Right atrium auricular region (tissue), 2 donors: ENCODE results near the gene SLC23A2. TPM values are rescaled to one million over a fixed set of nuclear protein-coding genes. Genes with fewer than 3 reads are reported as not detected.
A peak's percentile ranks its signal among the peaks of the same experiment; 100 is the strongest.

Experiments
- DNase-seq: peaks from one replicate; pipeline ENCODE4 v3.0.0-alpha.2; 2019; ENCODE audit warnings: low spot score
- H3K27ac ChIP-seq, 2 donors: fragments of 200-600 bp; sonication (generic); 1 replicate in 1 of 2; 2 replicates in 1 of 2; pipeline ENCODE4 v1.5.1; 2016 to 2019
- H3K27me3 ChIP-seq, 2 donors: fragments of 200-600 bp; sonication (generic); one replicate each; pipeline versions ENCODE4 v1.5.1 to v1.6.0; 2017 to 2019
- H3K36me3 ChIP-seq: fragments of 200-600 bp; sonication (generic); one replicate; pipeline ENCODE4 v1.5.1; 2016
- H3K4me1 ChIP-seq, 2 donors: fragments of 200-600 bp; sonication (generic); one replicate each; pipeline versions ENCODE4 v1.5.1 to v1.6.0; 2017 to 2019
- H3K4me3 ChIP-seq, 2 donors: fragments of 200-600 bp; sonication (generic); 1 replicate in 1 of 2; 2 replicates in 1 of 2; pipeline ENCODE4 v1.5.1; 2017 to 2019; ENCODE audit warnings: mild to moderate bottlenecking in 1 of 2, moderate library complexity in 1 of 2
- H3K9me3 ChIP-seq, 2 donors: fragments of 200-600 bp; sonication (generic); one replicate each; pipeline ENCODE4 v1.5.1; 2019
- total RNA-seq, 2 donors: library from RNA; depleted of rRNA; stranded (reverse); fragments of >200 nt; gene quantifications; one replicate each; pipeline ENCODE4 v1.1.0, GENCODE V29; 2016
- TF ChIP-seq, protein P1 (sequence below), 2 donors: fragments of 200-600 bp; sonication (generic); IDR thresholded peaks; one replicate each; pipeline ENCODE4 v1.5.1; 2019; ENCODE audit warnings: antibody characterized with exemption in 2 of 2

The SLC23A2 gene
- total RNA-seq, 2 donors from 2014 or later: 9.8 to 10.8 TPM

DNA sequence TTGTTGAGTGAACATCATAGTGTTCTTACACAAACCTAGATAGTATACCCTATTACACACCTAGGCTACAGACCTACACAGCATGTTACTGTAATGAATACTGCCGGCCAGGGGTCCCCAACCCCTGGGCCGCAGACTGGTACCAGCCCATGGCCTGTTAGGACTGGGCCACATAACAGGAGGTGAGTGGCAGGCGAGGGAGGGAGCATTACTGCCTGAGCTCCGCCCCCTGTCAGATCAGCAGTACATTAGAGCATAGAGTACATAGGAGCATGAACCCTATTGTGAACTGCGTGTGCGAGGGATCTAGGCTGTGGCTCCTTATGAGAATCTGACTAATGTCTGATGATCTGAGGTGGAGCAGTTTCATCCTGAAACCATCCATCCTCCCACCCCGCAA lies 153.3 kb downstream of the SLC23A2 start:
- no peaks in the 10 kb centered on the region for H3K9me3 ChIP-seq
- no peaks in the 10 kb centered on the region for H3K36me3 ChIP-seq
- H3K4me1 ChIP-seq: no peaks in the 10 kb centered on the region
- TF ChIP-seq, protein P1, sequence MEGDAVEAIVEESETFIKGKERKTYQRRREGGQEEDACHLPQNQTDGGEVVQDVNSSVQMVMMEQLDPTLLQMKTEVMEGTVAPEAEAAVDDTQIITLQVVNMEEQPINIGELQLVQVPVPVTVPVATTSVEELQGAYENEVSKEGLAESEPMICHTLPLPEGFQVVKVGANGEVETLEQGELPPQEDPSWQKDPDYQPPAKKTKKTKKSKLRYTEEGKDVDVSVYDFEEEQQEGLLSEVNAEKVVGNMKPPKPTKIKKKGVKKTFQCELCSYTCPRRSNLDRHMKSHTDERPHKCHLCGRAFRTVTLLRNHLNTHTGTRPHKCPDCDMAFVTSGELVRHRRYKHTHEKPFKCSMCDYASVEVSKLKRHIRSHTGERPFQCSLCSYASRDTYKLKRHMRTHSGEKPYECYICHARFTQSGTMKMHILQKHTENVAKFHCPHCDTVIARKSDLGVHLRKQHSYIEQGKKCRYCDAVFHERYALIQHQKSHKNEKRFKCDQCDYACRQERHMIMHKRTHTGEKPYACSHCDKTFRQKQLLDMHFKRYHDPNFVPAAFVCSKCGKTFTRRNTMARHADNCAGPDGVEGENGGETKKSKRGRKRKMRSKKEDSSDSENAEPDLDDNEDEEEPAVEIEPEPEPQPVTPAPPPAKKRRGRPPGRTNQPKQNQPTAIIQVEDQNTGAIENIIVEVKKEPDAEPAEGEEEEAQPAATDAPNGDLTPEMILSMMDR (IDR thresholded peaks at IDR 0.05): no peak
- peak; percentile 51 for DNase-seq
- no peak overlapping the region for H3K27ac ChIP-seq
- H3K27me3 ChIP-seq: no peaks in the 10 kb centered on the region
- H3K4me3 ChIP-seq: no peak overlapping the region

GRCh38 chr20:4846821-4847220 lies 154.5 kb downstream of the SLC23A2 start:
- Histone ChIP-seq H3K36me3 (no peaks in the 10 kb centered on the region), H3K4me1 (no peaks in the 10 kb centered on the region), H3K27ac (no peak overlapping the region), H3K4me3 (no peak overlapping the region), H3K9me3 (no peaks in the 10 kb centered on the region), H3K27me3 (no peaks in the 10 kb centered on the region)
- TF ChIP-seq, protein P1 (IDR thresholded peaks at IDR 0.05): no peak
- DNase-seq: no peak

- no peaks in the 10 kb centered on the region for H3K9me3 ChIP-seq
- no peak for DNase-seq
- H3K27ac ChIP-seq: no peak overlapping the region
- H3K36me3 ChIP-seq: no peaks in the 10 kb centered on the region
- H3K4me3 ChIP-seq: no peak overlapping the region
- no peaks in the 10 kb centered on the region for H3K27me3 ChIP-seq
- TF ChIP-seq, protein P1 (IDR thresholded peaks at IDR 0.05): no peak
- H3K4me1 ChIP-seq: no peaks in the 10 kb centered on the region
Observed at GRCh38 chr20:4844751-4845465, 156.4 kb downstream of the SLC23A2 start.

- H3K27ac ChIP-seq: no peak overlapping the region
- peak; percentile 52 for DNase-seq
- H3K9me3 ChIP-seq: no peaks in the 10 kb centered on the region
- H3K27me3 ChIP-seq: no peaks in the 10 kb centered on the region
- H3K36me3 ChIP-seq: no peaks in the 10 kb centered on the region
- H3K4me3 ChIP-seq: no peak overlapping the region
- H3K4me1 ChIP-seq: no peaks in the 10 kb centered on the region
- TF ChIP-seq, protein P1 (IDR thresholded peaks at IDR 0.05): no peak
Observed at GRCh38 chr20:4844325-4844724, 157.0 kb downstream of the SLC23A2 start.

- no peaks in the 10 kb centered on the region for H3K36me3 ChIP-seq
- no peak for DNase-seq
- H3K4me3 ChIP-seq: no peak overlapping the region
- H3K27me3 ChIP-seq: no peaks in the 10 kb centered on the region
- no peak overlapping the region for H3K27ac ChIP-seq
- H3K4me1 ChIP-seq: no peaks in the 10 kb centered on the region
- TF ChIP-seq, protein P1 (IDR thresholded peaks at IDR 0.05): no peak
- H3K9me3 ChIP-seq: no peaks in the 10 kb centered on the region
Observed at GRCh38 chr20:4840801-4841200, 160.5 kb downstream of the SLC23A2 start.

DNA sequence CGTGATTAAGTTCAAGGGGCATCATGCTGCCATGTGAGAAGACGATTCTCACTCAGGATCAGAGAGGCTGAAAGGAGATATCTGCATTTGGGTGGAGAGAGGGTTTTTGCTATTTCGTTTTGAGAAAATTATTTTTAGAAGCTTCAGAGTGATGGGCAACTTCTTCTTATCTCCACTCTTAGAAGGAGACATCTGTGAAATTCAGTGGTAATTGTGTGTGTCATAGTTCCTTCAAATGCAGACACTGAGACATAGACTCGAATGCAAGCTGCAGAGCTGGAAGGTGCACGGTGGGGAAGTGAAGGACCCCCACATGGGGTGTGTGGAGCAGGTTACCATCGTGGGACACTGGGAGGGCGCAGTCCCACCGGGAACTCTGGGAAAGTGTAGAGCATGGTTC lies 162.8 kb downstream of the SLC23A2 start:
- H3K4me1 ChIP-seq: no peaks in the 10 kb centered on the region
- TF ChIP-seq, protein P1 (IDR thresholded peaks at IDR 0.05): no peak
- H3K9me3 ChIP-seq: no peaks in the 10 kb centered on the region
- no peaks in the 10 kb centered on the region for H3K27me3 ChIP-seq
- H3K27ac ChIP-seq: no peak overlapping the region
- no peak overlapping the region for H3K4me3 ChIP-seq
- no peak for DNase-seq
- H3K36me3 ChIP-seq: no peaks in the 10 kb centered on the region
